Activated naive CD4-positive, alpha-beta T cell treated with anti-CD3 and anti-CD28 coated beads, Interleukin-2, amount 50 U/mL, for 24 hours (primary cell): Measurements from ENCODE around the gene SLC35F1.

Source experiments
- H3K27ac Mint-ChIP-seq: one replicate; pipeline ENCODE4 v1.8.0; 2021; ENCODE audit warnings: mild to moderate bottlenecking, mixed read lengths
- H3K27me3 Mint-ChIP-seq: one replicate; pipeline ENCODE4 v1.8.0; 2021; ENCODE audit warnings: mixed read lengths
- H3K36me3 Mint-ChIP-seq: one replicate; pipeline ENCODE4 v1.8.0; 2021; ENCODE audit warnings: mixed read lengths
- H3K4me1 Mint-ChIP-seq: one replicate; pipeline ENCODE4 v1.8.0; 2021; ENCODE audit warnings: mixed read lengths
- H3K4me3 Mint-ChIP-seq: one replicate; pipeline ENCODE4 v1.8.0; 2021; ENCODE audit warnings: mild to moderate bottlenecking, mixed read lengths
- H3K9me3 Mint-ChIP-seq: one replicate; pipeline ENCODE4 v1.8.0; 2021; ENCODE audit warnings: mixed read lengths

Gene SLC35F1

DNA sequence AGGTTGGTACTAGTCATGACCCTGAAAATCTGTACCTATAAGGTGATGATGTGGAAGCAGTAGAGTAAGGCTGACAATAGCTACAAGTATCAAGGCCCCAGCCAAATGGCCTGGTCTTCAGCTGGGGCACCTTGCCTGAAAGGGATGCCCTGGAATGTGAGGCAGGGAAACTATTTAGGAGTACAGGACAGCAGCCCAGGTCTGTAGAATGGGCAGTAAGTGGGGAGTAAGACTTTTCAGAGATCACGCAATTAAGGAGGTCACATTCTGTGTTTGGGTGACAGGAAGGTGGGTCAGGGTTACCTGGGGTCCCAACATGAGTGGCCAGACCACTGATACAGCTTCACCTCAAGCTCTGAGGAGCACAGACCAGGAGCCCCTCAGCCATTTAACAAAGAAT is 9.4 kb downstream of the SLC35F1 start:
- Mint-ChIP-seq H3K9me3 (no peaks in the 10 kb centered on the region), H3K27me3 (peaks cover 16% of the 10 kb centered on the region), H3K36me3 (no peaks in the 10 kb centered on the region), H3K27ac (no peak overlapping the region), H3K4me1 (no peaks in the 10 kb centered on the region), H3K4me3 (no peak overlapping the region)

GRCh38 chr6:117917176-117917575 is 10.1 kb downstream of the SLC35F1 start:
- H3K27ac Mint-ChIP-seq = no peak overlapping the region
- no peaks in the 10 kb centered on the region for H3K36me3 Mint-ChIP-seq
- H3K9me3 Mint-ChIP-seq = no peaks in the 10 kb centered on the region
- no peaks in the 10 kb centered on the region for H3K4me1 Mint-ChIP-seq
- H3K4me3 Mint-ChIP-seq = no peak overlapping the region
- H3K27me3 Mint-ChIP-seq = peaks cover 15% of the 10 kb centered on the region

GRCh38 chr6:117918454-117918853 is 11.4 kb downstream of the SLC35F1 start:
- Mint-ChIP-seq H3K27me3 (peaks cover 9% of the 10 kb centered on the region), H3K4me1 (no peaks in the 10 kb centered on the region), H3K4me3 (no peak overlapping the region), H3K9me3 (no peaks in the 10 kb centered on the region), H3K27ac (no peak overlapping the region), H3K36me3 (no peaks in the 10 kb centered on the region)

DNA sequence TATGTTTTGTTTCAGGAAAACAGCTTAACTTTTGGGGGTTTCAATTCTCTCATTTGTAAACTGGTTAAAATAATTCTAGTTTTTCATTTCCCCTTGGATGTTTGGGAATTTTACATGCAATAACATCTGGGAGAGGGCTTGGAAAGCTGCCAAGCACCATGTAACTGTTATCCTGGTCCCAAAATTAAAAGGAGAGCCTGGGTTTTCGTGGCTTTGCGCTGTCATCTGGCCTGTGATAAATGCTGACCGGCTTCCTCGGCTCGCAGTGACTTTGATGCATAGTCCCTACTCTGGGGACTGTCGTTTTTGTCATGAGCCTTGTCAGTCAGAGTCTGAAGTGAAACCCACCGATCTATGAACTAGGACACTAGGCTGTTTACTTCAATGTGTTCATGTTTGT is 12.2 kb downstream of the SLC35F1 start:
- Mint-ChIP-seq H3K4me1 (no peaks in the 10 kb centered on the region), H3K27ac (no peak overlapping the region), H3K4me3 (no peak overlapping the region), H3K27me3 (peaks cover 8% of the 10 kb centered on the region), H3K9me3 (no peaks in the 10 kb centered on the region), H3K36me3 (no peaks in the 10 kb centered on the region)

GRCh38 chr6:117919775-117920729 is 13.0 kb downstream of the SLC35F1 start:
- no peak overlapping the region for H3K4me3 Mint-ChIP-seq
- H3K27me3 Mint-ChIP-seq = peaks cover 8% of the 10 kb centered on the region
- H3K9me3 Mint-ChIP-seq = peaks cover 6% of the 10 kb centered on the region
- H3K36me3 Mint-ChIP-seq = no peaks in the 10 kb centered on the region
- H3K27ac Mint-ChIP-seq = no peak overlapping the region
- no peaks in the 10 kb centered on the region for H3K4me1 Mint-ChIP-seq

- peaks cover 16% of the 10 kb centered on the region for H3K9me3 Mint-ChIP-seq
- peaks cover 16% of the 10 kb centered on the region for H3K27me3 Mint-ChIP-seq
These were observed 17.6 kb downstream of the SLC35F1 start for GRCh38 chr6:117924690-117925089.

DNA sequence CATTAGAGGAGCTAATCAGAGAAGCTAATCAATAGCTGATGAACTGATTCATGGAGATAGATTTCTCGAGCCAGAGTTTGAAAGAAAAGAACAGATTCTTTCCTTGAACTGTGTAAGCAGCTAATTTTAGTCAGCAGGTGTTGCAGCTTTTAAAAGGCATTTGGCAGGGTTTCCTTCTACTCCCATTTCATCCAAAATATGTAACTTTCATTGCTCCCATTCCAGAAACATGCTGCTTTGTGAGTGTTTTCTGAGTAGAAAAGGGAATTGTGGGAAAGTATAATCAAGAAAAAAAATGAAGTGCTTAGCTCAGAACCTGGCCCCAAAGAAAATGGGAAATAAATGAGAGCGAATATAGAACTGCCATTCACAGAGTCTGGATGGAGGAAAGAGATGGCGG is 20.8 kb downstream of the SLC35F1 start:
- Mint-ChIP-seq H3K4me1 (no peaks in the 10 kb centered on the region), H3K9me3 (peaks cover 16% of the 10 kb centered on the region)

More at GRCh38 chr6:117924690-117925089, 17.6 kb downstream of the SLC35F1 start:
- H3K36me3 Mint-ChIP-seq = peaks cover 2% of the 10 kb centered on the region
- H3K27ac Mint-ChIP-seq = no peak overlapping the region
- no peaks in the 10 kb centered on the region for H3K4me1 Mint-ChIP-seq
- H3K4me3 Mint-ChIP-seq = no peak overlapping the region

DNA sequence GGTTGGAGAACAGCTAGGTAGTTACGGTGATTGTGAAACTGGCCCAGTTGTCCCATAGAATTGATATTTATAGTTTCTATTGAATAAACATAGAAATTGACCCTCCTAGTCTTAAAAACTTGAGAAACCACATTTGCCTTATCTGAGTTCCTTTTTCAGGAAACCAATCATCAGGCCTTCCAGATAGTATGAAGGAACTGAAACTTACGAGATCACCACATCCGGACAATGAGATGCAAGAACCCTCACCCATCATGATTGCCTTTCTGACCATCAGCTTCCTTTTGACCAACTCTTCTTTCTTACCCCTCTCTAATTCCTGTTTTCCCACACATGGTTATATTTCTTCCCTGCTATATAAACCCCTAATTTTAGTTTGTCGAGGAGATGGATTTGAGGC is 21.8 kb downstream of the SLC35F1 start:
- Mint-ChIP-seq H3K4me1 (no peaks in the 10 kb centered on the region), H3K36me3 (peaks cover 2% of the 10 kb centered on the region), H3K4me3 (no peak overlapping the region), H3K27me3 (peaks cover 12% of the 10 kb centered on the region), H3K9me3 (peaks cover 16% of the 10 kb centered on the region), H3K27ac (no peak overlapping the region)

More for the DNA sequence above, 20.8 kb downstream of the SLC35F1 start:
- Mint-ChIP-seq H3K4me3 (no peak overlapping the region), H3K36me3 (peaks cover 2% of the 10 kb centered on the region), H3K27ac (no peak overlapping the region), H3K27me3 (peaks cover 12% of the 10 kb centered on the region)

GRCh38 chr6:117929501-117929900 is 22.4 kb downstream of the SLC35F1 start:
- H3K9me3 Mint-ChIP-seq = peaks cover 16% of the 10 kb centered on the region
- no peak overlapping the region for H3K4me3 Mint-ChIP-seq
- peaks cover 2% of the 10 kb centered on the region for H3K36me3 Mint-ChIP-seq
- H3K27me3 Mint-ChIP-seq = peaks cover 12% of the 10 kb centered on the region
- no peak overlapping the region for H3K27ac Mint-ChIP-seq
- no peaks in the 10 kb centered on the region for H3K4me1 Mint-ChIP-seq

DNA sequence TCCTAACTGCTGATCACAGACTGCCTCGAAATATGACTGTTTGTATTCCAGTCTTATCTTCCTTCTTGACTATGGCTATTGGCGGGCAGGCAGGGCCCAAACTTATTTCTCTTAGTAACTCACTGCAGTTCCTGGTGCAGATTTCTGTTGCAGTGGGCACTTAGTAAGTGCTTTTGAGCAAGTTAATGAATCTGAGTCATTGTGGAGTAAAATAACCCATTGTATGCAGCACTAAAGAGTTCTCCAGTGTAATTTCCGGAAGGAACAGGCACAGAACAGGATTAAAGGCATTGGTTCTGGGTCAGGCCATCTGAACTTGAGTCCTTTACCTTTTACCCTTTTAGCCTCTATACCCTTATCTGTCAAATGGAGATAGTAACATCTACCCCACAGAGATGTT is 23.6 kb downstream of the SLC35F1 start:
- Mint-ChIP-seq H3K9me3 (peaks cover 8% of the 10 kb centered on the region), H3K36me3 (peaks cover 2% of the 10 kb centered on the region), H3K4me3 (no peak overlapping the region), H3K27ac (no peak overlapping the region), H3K27me3 (peaks cover 12% of the 10 kb centered on the region), H3K4me1 (no peaks in the 10 kb centered on the region)

GRCh38 chr6:117932001-117932400 is 24.9 kb downstream of the SLC35F1 start:
- Mint-ChIP-seq H3K9me3 (peaks cover 8% of the 10 kb centered on the region), H3K27me3 (peaks cover 7% of the 10 kb centered on the region), H3K4me1 (no peaks in the 10 kb centered on the region), H3K36me3 (peaks cover 2% of the 10 kb centered on the region), H3K4me3 (no peak overlapping the region), H3K27ac (no peak overlapping the region)

GRCh38 chr6:117932676-117933075 is 25.6 kb downstream of the SLC35F1 start:
- H3K4me3 Mint-ChIP-seq = no peak overlapping the region
- no peak overlapping the region for H3K27ac Mint-ChIP-seq
- peaks cover 2% of the 10 kb centered on the region for H3K36me3 Mint-ChIP-seq
- H3K4me1 Mint-ChIP-seq = no peaks in the 10 kb centered on the region
- H3K27me3 Mint-ChIP-seq = peaks cover 4% of the 10 kb centered on the region
- peaks cover 4% of the 10 kb centered on the region for H3K9me3 Mint-ChIP-seq

DNA sequence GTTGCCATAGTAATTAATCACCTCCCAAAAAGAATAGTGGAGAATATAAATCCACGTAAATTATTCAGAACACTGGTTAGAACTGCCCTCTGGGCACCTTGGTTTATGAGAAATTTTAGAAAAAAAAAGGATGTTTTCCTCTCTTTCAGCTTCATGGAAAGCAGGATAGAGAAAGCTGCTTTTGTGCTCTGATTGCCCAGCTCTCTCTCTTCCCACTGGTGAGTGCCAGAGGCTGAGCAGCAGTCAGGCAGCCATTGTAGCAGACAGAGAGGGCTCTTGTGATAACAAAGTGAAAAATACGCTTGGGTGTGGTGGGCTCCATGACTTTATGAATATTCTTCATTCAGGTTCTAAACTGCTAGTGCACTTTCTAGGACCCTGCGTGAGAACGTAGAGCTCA is 26.4 kb downstream of the SLC35F1 start:
- H3K4me3 Mint-ChIP-seq = no peak overlapping the region

GRCh38 chr6:117938311-117938995 is 31.4 kb downstream of the SLC35F1 start:
- H3K4me1 Mint-ChIP-seq = no peaks in the 10 kb centered on the region
- H3K4me3 Mint-ChIP-seq = no peak overlapping the region
- H3K27me3 Mint-ChIP-seq = peaks cover 12% of the 10 kb centered on the region
- H3K36me3 Mint-ChIP-seq = no peaks in the 10 kb centered on the region
- H3K27ac Mint-ChIP-seq = no peak overlapping the region
- no peaks in the 10 kb centered on the region for H3K9me3 Mint-ChIP-seq

More for the DNA sequence above, 26.4 kb downstream of the SLC35F1 start:
- Mint-ChIP-seq H3K27me3 (peaks cover 9% of the 10 kb centered on the region), H3K9me3 (peaks cover 4% of the 10 kb centered on the region), H3K36me3 (peaks cover 2% of the 10 kb centered on the region), H3K27ac (no peak overlapping the region), H3K4me1 (no peaks in the 10 kb centered on the region)

GRCh38 chr6:117947234-117947633 is 40.2 kb downstream of the SLC35F1 start:
- Mint-ChIP-seq H3K36me3 (no peaks in the 10 kb centered on the region), H3K9me3 (no peaks in the 10 kb centered on the region), H3K27me3 (peaks cover 5% of the 10 kb centered on the region), H3K4me3 (no peak overlapping the region), H3K4me1 (no peaks in the 10 kb centered on the region), H3K27ac (no peak overlapping the region)

DNA sequence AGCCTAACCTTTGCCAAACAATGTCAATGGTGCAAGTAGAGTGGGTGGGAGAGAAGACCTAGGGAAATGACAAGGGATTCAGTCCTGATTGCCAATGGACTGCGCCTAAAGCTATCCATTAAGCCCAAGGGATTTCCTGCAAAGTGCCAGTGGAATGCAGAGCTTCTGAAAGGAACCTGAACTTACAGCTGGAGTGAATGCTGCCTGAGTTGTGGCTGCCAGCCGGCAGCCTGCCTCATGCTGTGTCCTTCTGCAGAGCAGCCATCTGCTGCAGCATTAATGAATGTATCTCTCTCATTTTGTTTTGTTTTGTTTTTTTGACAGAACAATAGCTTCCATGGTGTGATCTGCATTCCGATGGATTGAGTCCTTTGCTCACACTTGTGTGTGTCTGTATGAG is 44.7 kb downstream of the SLC35F1 start:
- no peaks in the 10 kb centered on the region for H3K9me3 Mint-ChIP-seq
- H3K27ac Mint-ChIP-seq = no peak overlapping the region
- H3K27me3 Mint-ChIP-seq = peaks cover 12% of the 10 kb centered on the region
- no peak overlapping the region for H3K4me3 Mint-ChIP-seq
- no peaks in the 10 kb centered on the region for H3K4me1 Mint-ChIP-seq
- no peaks in the 10 kb centered on the region for H3K36me3 Mint-ChIP-seq
